ENCODE measurements around the gene MUC15.
"Not testable (repeated sequence)": the region's sequence is repeated elsewhere in the genome, so short reads cannot be mapped to it uniquely, and the experiment has no call there.

Gene MUC15

GRCh38 chr11:26571861-26572654 is at the start of gene MUC15:
Gene MUC15, minus strand, starts transcription at chr11:26572263. Its CDS starts 5,169 bp downstream, at chr11:26567094.
- no peak for DNase-seq

- no peak for DNase-seq
These were observed 49.1 kb upstream of the MUC15 start for GRCh38 chr11:26621132-26621531.

GRCh38 chr11:26620282-26621045 is 48.4 kb upstream of the MUC15 start:
- no peak for DNase-seq

GRCh38 chr11:26618441-26618840 is 46.4 kb upstream of the MUC15 start:
- DNase-seq: no peak

- no peak for DNase-seq
These were observed 41.7 kb upstream of the MUC15 start for GRCh38 chr11:26613759-26614158.

- DNase-seq: no peak
These were observed 36.6 kb upstream of the MUC15 start for GRCh38 chr11:26608507-26609146.

- no peak for DNase-seq
These were observed 35.9 kb upstream of the MUC15 start for GRCh38 chr11:26607725-26608506.

GRCh38 chr11:26599876-26600434 is 27.9 kb upstream of the MUC15 start:
- no peak for DNase-seq

GRCh38 chr11:26599425-26599824 is 27.4 kb upstream of the MUC15 start:
- DNase-seq: no peak

GRCh38 chr11:26597899-26598298 is 25.8 kb upstream of the MUC15 start:
- DNase-seq: no peak

- DNase-seq: not testable (repeated sequence)
These were observed 25.1 kb upstream of the MUC15 start for GRCh38 chr11:26597049-26597689.

- not testable (repeated sequence) for DNase-seq
These were observed 23.3 kb upstream of the MUC15 start for GRCh38 chr11:26595207-26595865.

- no peak for DNase-seq
These were observed 21.6 kb upstream of the MUC15 start for GRCh38 chr11:26593691-26594090.

GRCh38 chr11:26587073-26587472 is 15.0 kb upstream of the MUC15 start:
- DNase-seq: no peak

- DNase-seq: no peak
These were observed 12.8 kb upstream of the MUC15 start for GRCh38 chr11:26584818-26585217.

GRCh38 chr11:26583550-26583949 is 11.5 kb upstream of the MUC15 start:
- DNase-seq: no peak

GRCh38 chr11:26580929-26581328 is 8.9 kb upstream of the MUC15 start:
- no peak for DNase-seq

- DNase-seq: no peak
These were observed 7.6 kb upstream of the MUC15 start for GRCh38 chr11:26579683-26580082.

- DNase-seq: no peak
These were observed 7.1 kb upstream of the MUC15 start for GRCh38 chr11:26578998-26579661.

- DNase-seq: no peak
These were observed 3.9 kb upstream of the MUC15 start for GRCh38 chr11:26575946-26576345.

- no peak for DNase-seq
These were observed 1.8 kb upstream of the MUC15 start for GRCh38 chr11:26573896-26574295.

Measured in GDM1 (cell line).